PC-3 (cell line): ENCODE data around the gene TAGAP. TPM values are rescaled to one million over a fixed set of nuclear protein-coding genes. Genes with fewer than 3 reads are reported as not detected.

Experiments used
- ATAC-seq: fragments of 200-7000 bp; cut with Tn5 transposase; 2 replicates; pipeline ENCODE4 v1.9.1; 2020; ENCODE audit warnings: mild to moderate bottlenecking, moderate library complexity
- BruUV-seq: library from RNA; stranded (reverse); fragments of 400-500 nt; replicated peaks from 2 replicates; lab custom pipeline; 2021; lab: Mats Ljungman, UMichigan
- CTCF ChIA-PET: fragments of 300-600 bp; sonication (Branson Sonifier 250); formaldehyde crosslinking; loops from one replicate; lab custom pipeline; 2022; ENCODE audit warnings: antibody characterized with exemption; lab: Charles Lee
- POLR2A ChIA-PET: fragments of 300-600 bp; sonication (Branson Sonifier 250); formaldehyde crosslinking; loops from one replicate; lab custom pipeline; 2022; ENCODE audit warnings: antibody characterized with exemption; ENCODE audit not compliant: unreplicated experiment; lab: Charles Lee
- DNase-seq: peaks from one replicate; pipeline ENCODE4 v3.0.0-alpha.2; 2015
- H2AFZ ChIP-seq: fragments of 300-600 bp; sonication (generic); 2 replicates; pipeline ENCODE4 v1.6.0; 2016; ENCODE audit warnings: antibody characterized with exemption, low read length
- H3F3A ChIP-seq: fragments of 300-600 bp; sonication (generic); one replicate; pipeline ENCODE4 v1.6.0; 2017; ENCODE audit warnings: antibody characterized with exemption, low read length, control low read depth, mild to moderate bottlenecking; ENCODE audit not compliant: unreplicated experiment
- H3K27ac ChIP-seq: fragments of 300-600 bp; sonication (generic); 2 replicates; pipeline ENCODE4 v1.5.1; 2016; ENCODE audit warnings: mild to moderate bottlenecking, low read length
- H3K27me3 ChIP-seq: fragments of 300-600 bp; sonication (generic); 2 replicates; pipeline ENCODE4 v1.6.1; 2016; ENCODE audit warnings: low read length, mixed read lengths
- H3K36me3 ChIP-seq: fragments of 300-600 bp; sonication (generic); 2 replicates; pipeline ENCODE4 v1.6.1; 2016; ENCODE audit warnings: low read depth, mixed run types, low read length, mixed read lengths
- H3K4me1 ChIP-seq: fragments of 300-600 bp; sonication (generic); 2 replicates; pipeline ENCODE4 v1.5.1; 2016; ENCODE audit warnings: low read length; ENCODE audit not compliant: insufficient read depth
- H3K4me2 ChIP-seq: fragments of 300-600 bp; sonication (generic); 2 replicates; pipeline ENCODE4 v1.6.0; 2016; ENCODE audit warnings: low read length
- H3K4me3 ChIP-seq: fragments of 300-600 bp; sonication (generic); 2 replicates; pipeline ENCODE4 v1.5.1; 2016; ENCODE audit warnings: mild to moderate bottlenecking, low read length, mixed read lengths
- H3K79me2 ChIP-seq: fragments of 300-600 bp; sonication (generic); 2 replicates; pipeline ENCODE4 v1.6.1; 2017; ENCODE audit warnings: low read length, mixed read lengths
- H3K9ac ChIP-seq: fragments of 300-600 bp; sonication (generic); 2 replicates; pipeline ENCODE4 v1.6.0; 2016; ENCODE audit warnings: mild to moderate bottlenecking, low read length
- H3K9me2 ChIP-seq: fragments of 300-600 bp; sonication (generic); replicated peaks from 2 replicates; pipeline ENCODE4 v1.6.1; 2016; ENCODE audit warnings: mixed run types, low read length, mixed read lengths
- H3K9me3 ChIP-seq: fragments of 300-600 bp; sonication (generic); 2 replicates; pipeline ENCODE4 v1.6.1; 2016; ENCODE audit warnings: low read length, mixed read lengths
- H4K20me1 ChIP-seq: fragments of 300-600 bp; sonication (generic); 2 replicates; pipeline ENCODE4 v1.6.1; 2016; ENCODE audit warnings: low read length, mixed read lengths
- EZH2 ChIP-seq: fragments of 300-600 bp; sonication (generic); IDR thresholded peaks from one replicate; pipeline ENCODE4 v1.6.1; 2017; ENCODE audit warnings: antibody characterized with exemption, mild to moderate bottlenecking, low read length; ENCODE audit not compliant: unreplicated experiment
- EZH2phosphoT487 ChIP-seq: fragments of 300-600 bp; sonication (generic); IDR thresholded peaks from 2 replicates; pipeline ENCODE4 v1.6.1; 2018; ENCODE audit warnings: mild to moderate bottlenecking, antibody characterized with exemption, low read length, borderline replicate concordance
- intact Hi-C: fragments of 100-400 bp; cut with micrococcal nuclease; formaldehyde crosslinking; loops from 2 replicates; pipeline ENCODE4 v1.9.0; 2023
- total RNA-seq: library from RNA; depleted of rRNA; stranded (reverse); fragments of >200 nt; gene quantifications from 2 replicates; pipeline ENCODE4 v1.2.3, GENCODE V29; 2014
- TF ChIP-seq, protein P1 (sequence below): fragments of 300-600 bp; sonication (generic); conservative IDR thresholded peaks from 2 replicates; pipeline ENCODE4 v1.5.1; 2017; ENCODE audit warnings: antibody characterized with exemption, low read depth, mild to moderate bottlenecking, low read length

Gene TAGAP
- total RNA-seq, 1 experiment from 2014 or later = not detected

GRCh38 chr6:159077123-159077522 lies 32.3 kb upstream of the TAGAP start:
- H3K27ac ChIP-seq = no peak overlapping the region
- no peak overlapping the region for H3K4me3 ChIP-seq
- peaks cover 56% of the 10 kb centered on the region for H3K27me3 ChIP-seq
- H4K20me1 ChIP-seq = no peaks in the 10 kb centered on the region
- intact Hi-C loops = no loop called here
- H3K4me1 ChIP-seq = no peaks in the 10 kb centered on the region
- POLR2A ChIA-PET = no interaction called here
- H3K4me2 ChIP-seq = no peak overlapping the region
- H3K9me3 ChIP-seq = no peaks in the 10 kb centered on the region
- no peaks in the 10 kb centered on the region for H3F3A ChIP-seq
- H3K9me2 ChIP-seq = no peaks in the 10 kb centered on the region
- DNase-seq (no peak), ATAC-seq (no peak)
- no peak overlapping the region for H3K9ac ChIP-seq
- CTCF ChIA-PET = no interaction called here
- TF ChIP-seq EZH2phosphoT487 (no peak), EZH2 (no peak)
- TF ChIP-seq, protein P1, sequence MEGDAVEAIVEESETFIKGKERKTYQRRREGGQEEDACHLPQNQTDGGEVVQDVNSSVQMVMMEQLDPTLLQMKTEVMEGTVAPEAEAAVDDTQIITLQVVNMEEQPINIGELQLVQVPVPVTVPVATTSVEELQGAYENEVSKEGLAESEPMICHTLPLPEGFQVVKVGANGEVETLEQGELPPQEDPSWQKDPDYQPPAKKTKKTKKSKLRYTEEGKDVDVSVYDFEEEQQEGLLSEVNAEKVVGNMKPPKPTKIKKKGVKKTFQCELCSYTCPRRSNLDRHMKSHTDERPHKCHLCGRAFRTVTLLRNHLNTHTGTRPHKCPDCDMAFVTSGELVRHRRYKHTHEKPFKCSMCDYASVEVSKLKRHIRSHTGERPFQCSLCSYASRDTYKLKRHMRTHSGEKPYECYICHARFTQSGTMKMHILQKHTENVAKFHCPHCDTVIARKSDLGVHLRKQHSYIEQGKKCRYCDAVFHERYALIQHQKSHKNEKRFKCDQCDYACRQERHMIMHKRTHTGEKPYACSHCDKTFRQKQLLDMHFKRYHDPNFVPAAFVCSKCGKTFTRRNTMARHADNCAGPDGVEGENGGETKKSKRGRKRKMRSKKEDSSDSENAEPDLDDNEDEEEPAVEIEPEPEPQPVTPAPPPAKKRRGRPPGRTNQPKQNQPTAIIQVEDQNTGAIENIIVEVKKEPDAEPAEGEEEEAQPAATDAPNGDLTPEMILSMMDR = no peak
- no peak overlapping the region for H2AFZ ChIP-seq
- BruUV-seq = no TSS peak
- H3K79me2 ChIP-seq = no peaks in the 10 kb centered on the region
- H3K36me3 ChIP-seq = no peaks in the 10 kb centered on the region

DNA sequence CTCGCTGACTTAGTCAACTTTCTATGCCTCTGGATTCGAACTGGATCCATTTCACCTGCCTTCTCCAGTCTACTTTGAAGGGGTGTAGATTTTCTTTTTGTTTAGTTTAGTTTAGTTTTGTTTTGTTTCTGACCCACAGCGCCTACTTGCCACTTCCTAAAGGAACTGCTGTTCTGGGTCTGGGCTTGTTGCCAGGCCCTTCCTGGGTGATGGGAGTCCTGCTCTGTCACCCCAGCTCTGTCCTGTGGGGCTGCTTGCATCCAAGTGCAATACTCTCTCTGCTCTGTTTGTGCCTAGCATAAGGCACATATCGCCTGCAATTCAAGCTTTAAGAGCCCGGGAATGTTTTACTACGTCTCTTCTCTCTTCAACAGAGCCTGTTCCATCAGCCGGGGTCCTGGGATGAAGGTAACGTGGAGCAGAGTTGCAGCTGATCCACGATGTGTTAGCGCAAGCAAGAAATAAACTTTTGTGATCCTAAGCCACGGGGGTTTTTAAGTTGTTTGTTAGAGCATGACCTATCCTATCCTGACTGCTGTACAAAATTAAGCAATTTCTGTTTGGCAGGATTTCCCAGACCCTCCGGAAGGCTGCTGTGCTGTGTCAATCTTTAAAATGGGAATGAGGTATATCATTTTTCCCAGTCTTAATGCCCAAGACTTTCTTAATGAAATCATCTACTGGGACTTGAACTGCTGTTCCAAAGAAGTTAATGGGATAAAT lies 30.9 kb upstream of the TAGAP start:
- Histone ChIP-seq H3K9me2 (no peaks in the 10 kb centered on the region), H3K79me2 (no peaks in the 10 kb centered on the region), H3K9ac (no peak overlapping the region), H3K27ac (no peak overlapping the region), H3K27me3 (peaks cover 65% of the 10 kb centered on the region), H3K36me3 (no peaks in the 10 kb centered on the region), H3K4me3 (no peak overlapping the region), H3K4me2 (no peak overlapping the region), H4K20me1 (no peaks in the 10 kb centered on the region), H3K9me3 (no peaks in the 10 kb centered on the region), H3F3A (no peaks in the 10 kb centered on the region), H2AFZ (no peak overlapping the region), H3K4me1 (no peaks in the 10 kb centered on the region)
- ATAC-seq = no peak
- CTCF ChIA-PET = no interaction called here
- DNase-seq = no peak
- TF ChIP-seq, protein P1 = no peak
- TF ChIP-seq EZH2phosphoT487 (no peak), EZH2 (no peak)
- POLR2A ChIA-PET = no interaction called here
- intact Hi-C loops = no loop called here
- no TSS peak for BruUV-seq

- Histone ChIP-seq H3K27me3 (peaks cover 63% of the 10 kb centered on the region), H3K36me3 (no peaks in the 10 kb centered on the region), H4K20me1 (no peaks in the 10 kb centered on the region), H3K4me1 (no peaks in the 10 kb centered on the region), H3K4me3 (no peak overlapping the region), H3K27ac (no peak overlapping the region), H3F3A (no peaks in the 10 kb centered on the region), H3K9me2 (no peaks in the 10 kb centered on the region), H3K4me2 (no peak overlapping the region), H3K9ac (no peak overlapping the region), H3K79me2 (no peaks in the 10 kb centered on the region), H3K9me3 (no peaks in the 10 kb centered on the region), H2AFZ (no peak overlapping the region)
- intact Hi-C loops = no loop called here
- TF ChIP-seq, protein P1 = no peak
- TF ChIP-seq EZH2phosphoT487 = no peak
- TF ChIP-seq EZH2 = no peak
- CTCF ChIA-PET = no interaction called here
- no TSS peak for BruUV-seq
- POLR2A ChIA-PET = no interaction called here
- DNase-seq (no peak), ATAC-seq (no peak)
Observed at GRCh38 chr6:159074876-159075275, 30.1 kb upstream of the TAGAP start.
